DOHH2 (cell line): ENCODE measurements around the gene HEXIM1.

ENCODE experiments used
- CTCF ChIP-seq: fragments of 200-600 bp; sonication (generic); IDR thresholded peaks from one replicate; pipeline ENCODE4 v1.5.1; 2014; ENCODE audit warnings: antibody characterized with exemption, mild to moderate bottlenecking, low read depth, low read length; ENCODE audit not compliant: poor library complexity, severe bottlenecking
- EZH2phosphoT487 ChIP-seq: fragments of 200-600 bp; sonication (generic); IDR thresholded peaks from 2 replicates; pipeline ENCODE4 v1.6.1; 2017; ENCODE audit warnings: borderline replicate concordance, mild to moderate bottlenecking, antibody characterized with exemption, low read length, moderate library complexity, mixed read lengths

DNA sequence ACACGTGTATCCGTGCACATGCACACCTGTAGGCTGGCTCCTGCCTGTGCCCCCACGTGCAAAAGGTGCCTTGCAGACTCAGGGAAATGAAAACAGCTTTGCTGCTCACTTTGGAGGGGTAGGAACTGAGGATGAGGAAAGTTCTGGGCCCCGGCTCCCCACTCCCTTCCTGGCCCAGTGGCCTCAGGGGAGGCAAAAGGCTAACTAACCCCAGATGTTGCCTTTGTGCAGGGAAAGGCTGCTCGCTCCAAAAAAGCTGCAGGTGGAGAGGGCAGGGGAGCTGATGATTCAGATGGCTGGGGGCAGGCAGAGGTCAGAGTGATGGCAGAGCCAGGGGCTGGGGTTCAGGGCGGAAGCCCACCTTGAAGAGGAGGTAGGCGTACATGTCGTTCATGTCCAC, 28.3 kb upstream of the HEXIM1 start:
- TF ChIP-seq EZH2phosphoT487 = no peak
- TF ChIP-seq CTCF = no peak
